Natural killer cell treated with Interleukin-12 subunit alpha and Interleukin-12 subunit beta and Interleukin-15 and Interleukin-18, amount 100 ng/mL, for 72 hours (primary cell): ENCODE measurements around the gene RBBP7. TPM values are rescaled to one million over a fixed set of nuclear protein-coding genes. Genes with fewer than 3 reads are reported as not detected.

Experiments used
- ATAC-seq, 2 donors: fragments of 150-1000 bp; cut with Tn5 transposase in 1 of 2; sonication (Bioruptor Pico), chemical (Tn5 transposase) in 1 of 2; 2 replicates each; pipeline ENCODE4 v1.10.0; 2021
- DNase-seq: peaks from one replicate; pipeline ENCODE4 v3.0.0; 2022; ENCODE audit warnings: low spot score
- H3K27ac Mint-ChIP-seq, 2 donors: 1 replicate in 1 of 2; 2 replicates in 1 of 2; pipeline ENCODE4 v1.8.0; 2022; ENCODE audit warnings: mixed read lengths in 2 of 2, mild to moderate bottlenecking in 1 of 2, moderate library complexity in 1 of 2
- H3K27me3 Mint-ChIP-seq, 2 donors: 1 replicate in 1 of 2; 2 replicates in 1 of 2; pipeline ENCODE4 v1.8.0; 2022; ENCODE audit warnings: mixed read lengths in 2 of 2
- H3K36me3 Mint-ChIP-seq: one replicate; pipeline ENCODE4 v1.8.0; 2022; ENCODE audit warnings: mixed read lengths
- H3K4me1 Mint-ChIP-seq, 2 donors: 1 replicate in 1 of 2; 2 replicates in 1 of 2; pipeline ENCODE4 v1.8.0; 2022; ENCODE audit warnings: low read depth in 2 of 2, mixed read lengths in 2 of 2, mild to moderate bottlenecking in 1 of 2
- H3K4me3 Mint-ChIP-seq: one replicate; pipeline ENCODE4 v1.8.0; 2022; ENCODE audit warnings: mixed read lengths
- H3K9me3 Mint-ChIP-seq: 2 replicates; pipeline ENCODE4 v1.8.0; 2022; ENCODE audit warnings: mixed read lengths
- total RNA-seq, 2 donors: library from RNA; stranded (reverse); gene quantifications; one replicate each; pipeline ENCODE4 v1.2.3, GENCODE V29; 2022

Gene RBBP7
- total RNA-seq, 2 donors from 2014 or later = 131 to 157 TPM

DNA sequence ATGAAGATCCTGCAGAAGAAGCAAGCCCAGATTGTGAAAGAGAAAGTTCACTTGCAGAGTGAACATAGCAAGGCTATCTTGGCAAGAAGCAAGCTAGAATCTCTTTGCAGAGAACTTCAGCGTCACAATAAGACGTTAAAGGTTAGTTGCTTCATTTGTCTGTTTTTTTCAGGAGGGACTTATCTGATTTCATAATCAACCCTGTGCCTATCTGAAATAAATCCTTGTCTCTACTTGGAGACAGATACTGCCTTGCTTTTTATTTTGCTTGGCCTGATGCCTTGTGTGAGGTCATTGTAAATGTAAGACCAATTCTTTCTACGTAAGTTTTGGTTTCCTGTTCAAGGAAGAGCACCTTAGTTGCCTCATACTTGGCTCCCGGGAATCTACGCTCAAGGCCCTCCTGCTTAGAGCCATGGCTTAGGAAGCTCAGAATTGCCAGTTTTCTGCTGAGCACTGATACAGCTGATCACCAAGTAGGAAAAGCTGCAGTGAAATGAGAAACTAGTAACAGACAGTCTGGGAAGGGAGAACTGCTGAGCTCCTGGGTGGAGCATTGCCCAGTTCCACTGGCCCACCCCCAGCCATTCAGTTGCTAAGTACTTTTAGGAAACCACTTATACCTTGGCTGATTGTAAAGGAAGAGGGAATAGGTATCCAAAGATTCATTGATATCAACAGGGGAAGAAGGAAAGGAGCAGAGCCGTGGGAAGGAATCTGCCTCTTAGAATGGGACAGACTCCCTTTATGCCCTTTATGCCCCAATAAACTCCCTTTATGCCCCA is 41.8 kb downstream of the RBBP7 start:
- Mint-ChIP-seq H3K9me3 (no peaks in the 10 kb centered on the region), H3K27ac (peak overlapping the region in 1 of 2 donors; percentile 27), H3K4me1 (peaks cover 6 to 8% of the 10 kb centered on the region in 2 donors), H3K4me3 (no peak overlapping the region), H3K27me3 (no peaks in the 10 kb centered on the region), H3K36me3 (peaks cover 4% of the 10 kb centered on the region)
- ATAC-seq (no peak), DNase-seq (no peak)

DNA sequence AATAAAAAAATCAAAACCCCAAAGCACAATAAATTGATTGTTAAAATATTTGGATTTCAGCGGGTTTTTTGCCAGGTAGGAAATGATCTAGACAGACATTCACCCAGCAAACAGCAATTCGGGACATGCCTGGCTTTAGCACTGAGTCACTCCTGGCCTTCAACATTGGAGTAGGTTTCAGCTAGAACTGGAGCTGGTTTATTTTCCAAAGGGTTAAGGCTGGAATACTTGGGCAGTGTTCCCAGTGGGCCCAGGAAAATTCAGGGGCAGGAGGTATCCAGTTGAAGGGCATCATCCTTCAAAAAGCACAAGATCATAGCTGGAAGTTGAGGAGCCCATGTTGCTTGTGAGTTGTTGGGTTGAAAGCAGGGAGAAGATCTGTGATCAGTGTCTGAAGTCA is 42.9 kb downstream of the RBBP7 start:
- no peak for DNase-seq
- H3K36me3 Mint-ChIP-seq = peaks cover under 1% of the 10 kb centered on the region
- H3K27me3 Mint-ChIP-seq = no peaks in the 10 kb centered on the region
- H3K4me1 Mint-ChIP-seq = peaks cover 8 to 10% of the 10 kb centered on the region in 2 donors
- H3K27ac Mint-ChIP-seq = no peak overlapping the region
- no peak overlapping the region for H3K4me3 Mint-ChIP-seq
- ATAC-seq = no peak
- no peaks in the 10 kb centered on the region for H3K9me3 Mint-ChIP-seq

DNA sequence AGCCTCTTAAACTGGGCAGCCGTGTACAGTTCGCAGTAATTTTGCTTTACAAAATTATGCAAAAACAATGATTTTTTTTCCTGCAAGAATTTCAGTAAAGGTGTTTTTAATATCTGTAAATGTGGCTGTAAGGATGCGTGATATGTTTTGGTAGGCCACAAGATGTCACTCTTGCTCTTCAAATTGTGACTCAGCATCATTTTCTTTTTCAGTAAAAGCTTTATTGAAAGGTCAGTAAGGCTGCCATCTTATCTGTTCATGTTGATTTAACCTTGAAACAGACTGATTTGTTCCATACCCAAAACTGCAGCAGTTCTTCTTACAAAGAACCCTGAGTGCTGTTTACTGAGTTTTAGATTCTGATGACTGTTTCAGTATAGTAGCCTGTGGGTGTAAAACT is 44.0 kb downstream of the RBBP7 start:
- H3K27me3 Mint-ChIP-seq = no peaks in the 10 kb centered on the region
- H3K4me1 Mint-ChIP-seq = peaks cover 10% of the 10 kb centered on the region in 2 donors
- no peak for ATAC-seq
- no peaks in the 10 kb centered on the region for H3K9me3 Mint-ChIP-seq
- no peak for DNase-seq
- no peak overlapping the region for H3K4me3 Mint-ChIP-seq
- no peak overlapping the region for H3K27ac Mint-ChIP-seq
- H3K36me3 Mint-ChIP-seq = no peaks in the 10 kb centered on the region

DNA sequence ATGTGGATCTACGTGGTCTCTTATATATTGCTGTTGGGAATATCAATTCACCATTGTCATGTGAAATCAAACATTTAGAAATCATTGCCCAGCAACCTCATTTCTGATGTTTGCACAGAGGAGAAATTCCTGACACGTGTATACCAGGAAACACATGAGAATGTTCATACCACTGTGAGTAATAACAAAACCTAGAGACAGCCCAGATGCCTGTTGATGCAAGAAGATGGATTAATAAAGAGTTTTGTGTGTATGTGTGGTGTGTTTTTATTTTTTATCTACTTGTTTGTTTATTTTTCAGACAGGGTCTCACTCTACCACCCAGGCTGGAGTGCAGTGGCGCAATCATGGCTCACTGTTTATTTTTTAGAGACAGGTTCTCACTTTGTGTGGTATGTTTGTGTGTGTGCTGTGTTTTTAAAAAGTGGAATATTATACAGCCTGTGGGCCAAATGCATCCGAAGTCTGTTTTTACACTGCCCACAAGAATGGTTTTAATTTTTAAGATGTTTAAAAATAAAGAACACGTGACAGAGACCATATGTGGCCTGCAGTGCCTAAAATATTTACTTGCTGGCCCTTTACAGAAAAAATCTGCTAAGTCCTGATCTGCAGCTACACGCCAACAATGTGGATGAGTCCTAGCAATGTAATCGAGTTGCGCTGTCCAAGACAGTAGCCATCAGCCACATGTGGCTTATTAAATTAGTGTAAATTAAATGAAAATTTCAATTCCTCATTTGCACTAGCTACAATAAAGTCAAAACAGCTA is 44.7 kb downstream of the RBBP7 start:
- no peaks in the 10 kb centered on the region for H3K27me3 Mint-ChIP-seq
- peak overlapping the region; percentile 20 to 25 for H3K27ac Mint-ChIP-seq
- H3K4me3 Mint-ChIP-seq = no peak overlapping the region
- no peak for DNase-seq
- ATAC-seq = peak in 1 of 2 donors; percentile 52
- H3K36me3 Mint-ChIP-seq = no peaks in the 10 kb centered on the region
- H3K4me1 Mint-ChIP-seq = peaks cover 10% of the 10 kb centered on the region in 2 donors
- H3K9me3 Mint-ChIP-seq = no peaks in the 10 kb centered on the region

DNA sequence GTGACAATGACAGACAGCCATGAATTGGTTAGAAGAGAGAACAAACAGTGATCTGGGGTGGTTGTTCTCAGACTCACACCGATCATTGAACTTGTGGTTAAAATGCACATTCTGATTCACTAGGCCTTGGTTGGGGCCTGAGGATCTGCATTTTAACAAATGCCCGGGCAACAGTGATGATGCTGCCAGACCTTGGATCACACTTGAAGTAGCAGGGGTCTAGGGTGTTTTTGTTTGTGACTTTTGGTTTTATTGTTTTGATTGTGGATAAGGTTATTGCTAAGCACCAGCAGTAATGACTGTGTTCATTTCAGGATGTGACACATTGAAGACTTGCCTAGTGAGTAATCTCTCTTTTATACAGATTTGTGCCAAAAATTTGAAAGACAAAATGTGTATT is 47.4 kb downstream of the RBBP7 start:
- DNase-seq = no peak

DNA sequence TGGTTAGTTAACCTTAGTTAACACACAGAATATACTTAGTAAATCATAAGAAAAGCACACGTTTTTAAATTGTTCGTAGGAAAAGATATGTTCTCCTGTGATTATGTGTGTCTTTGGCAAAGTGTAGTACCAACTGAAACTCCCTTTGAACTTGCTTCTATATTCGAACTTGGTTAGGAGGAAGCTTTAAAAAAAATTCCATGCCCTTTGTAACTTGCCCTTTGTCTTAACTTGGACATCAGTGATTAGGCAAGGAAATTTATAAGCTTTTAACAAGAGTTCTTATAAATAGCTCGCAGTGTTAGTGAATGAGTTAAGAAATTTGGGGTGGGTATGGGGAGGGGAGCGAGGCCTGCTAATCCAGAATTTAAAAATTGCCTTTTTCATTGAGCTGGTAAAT is 50.5 kb downstream of the RBBP7 start:
- H3K4me1 Mint-ChIP-seq = peaks cover 4 to 12% of the 10 kb centered on the region in 2 donors

More for the DNA sequence above, 47.4 kb downstream of the RBBP7 start:
- H3K27me3 Mint-ChIP-seq = no peaks in the 10 kb centered on the region
- H3K4me3 Mint-ChIP-seq = no peak overlapping the region
- peaks cover 10 to 12% of the 10 kb centered on the region in 2 donors for H3K4me1 Mint-ChIP-seq
- H3K9me3 Mint-ChIP-seq = no peaks in the 10 kb centered on the region
- H3K27ac Mint-ChIP-seq = peak overlapping the region in 1 of 2 donors; percentile 29
- H3K36me3 Mint-ChIP-seq = no peaks in the 10 kb centered on the region
- ATAC-seq = peak; percentile 50 to 82

DNA sequence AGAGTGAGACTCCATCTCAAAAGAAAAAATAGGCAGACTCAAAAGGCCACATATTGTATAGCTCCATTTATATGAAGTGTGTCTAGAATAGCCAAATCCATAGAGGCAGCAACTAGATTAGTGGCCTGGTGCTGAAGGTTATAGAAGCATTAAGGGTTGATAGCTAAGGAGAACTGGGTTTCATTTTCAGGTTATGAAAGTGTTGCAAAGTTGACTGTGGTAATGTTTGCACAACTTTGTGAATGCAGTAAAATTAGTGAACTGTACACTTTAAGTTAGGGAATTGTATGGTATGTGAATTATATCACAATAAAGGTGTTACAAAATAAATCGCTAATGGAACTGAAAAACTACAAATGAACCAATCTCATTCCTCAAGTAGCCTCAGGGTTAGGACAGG is 55.6 kb downstream of the RBBP7 start:
- no peak overlapping the region for H3K4me3 Mint-ChIP-seq
- H3K27me3 Mint-ChIP-seq = no peaks in the 10 kb centered on the region
- H3K27ac Mint-ChIP-seq = no peak overlapping the region
- no peak for DNase-seq
- peaks cover 0 to 11% of the 10 kb centered on the region in 2 donors for H3K4me1 Mint-ChIP-seq
- no peak for ATAC-seq
- H3K36me3 Mint-ChIP-seq = no peaks in the 10 kb centered on the region
- H3K9me3 Mint-ChIP-seq = no peaks in the 10 kb centered on the region

More for the DNA sequence above, 50.5 kb downstream of the RBBP7 start:
- Mint-ChIP-seq H3K4me3 (no peak overlapping the region), H3K9me3 (no peaks in the 10 kb centered on the region), H3K27me3 (no peaks in the 10 kb centered on the region), H3K27ac (no peak overlapping the region), H3K36me3 (no peaks in the 10 kb centered on the region)
- no peak for ATAC-seq
- no peak for DNase-seq

DNA sequence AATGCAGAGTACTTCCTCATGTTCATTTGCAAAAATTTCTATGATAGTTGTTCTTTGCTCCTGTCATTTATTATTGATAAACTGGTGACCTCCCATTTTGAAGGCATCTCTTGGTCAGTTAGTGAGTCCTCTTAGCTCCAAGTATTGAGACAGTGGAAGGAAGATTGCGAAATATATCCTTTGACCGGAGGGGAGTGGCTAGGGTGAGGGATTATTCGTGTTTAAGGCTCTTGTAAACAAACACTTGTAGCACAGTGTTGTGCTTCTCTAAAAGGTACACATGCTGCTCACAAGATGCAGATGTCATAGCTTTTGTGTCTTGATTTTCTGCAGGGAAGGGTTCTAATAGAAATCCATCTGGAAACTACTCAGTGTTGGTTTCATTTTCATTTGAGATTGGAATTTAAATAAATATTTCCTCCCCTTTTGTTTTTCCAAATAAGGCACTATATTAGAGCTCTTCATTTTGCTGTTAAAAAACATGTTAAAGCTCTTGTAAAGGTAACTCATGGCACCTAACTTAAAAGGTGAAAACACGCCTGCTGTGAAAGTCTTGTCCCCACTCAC is 62.1 kb downstream of the RBBP7 start:
- Mint-ChIP-seq H3K4me1 (peaks cover 0 to 10% of the 10 kb centered on the region in 2 donors), H3K4me3 (no peak overlapping the region), H3K9me3 (no peaks in the 10 kb centered on the region), H3K27me3 (no peaks in the 10 kb centered on the region), H3K27ac (peak overlapping the region in 1 of 2 donors; percentile 57), H3K36me3 (no peaks in the 10 kb centered on the region)
- no peak for DNase-seq
- ATAC-seq = no peak

DNA sequence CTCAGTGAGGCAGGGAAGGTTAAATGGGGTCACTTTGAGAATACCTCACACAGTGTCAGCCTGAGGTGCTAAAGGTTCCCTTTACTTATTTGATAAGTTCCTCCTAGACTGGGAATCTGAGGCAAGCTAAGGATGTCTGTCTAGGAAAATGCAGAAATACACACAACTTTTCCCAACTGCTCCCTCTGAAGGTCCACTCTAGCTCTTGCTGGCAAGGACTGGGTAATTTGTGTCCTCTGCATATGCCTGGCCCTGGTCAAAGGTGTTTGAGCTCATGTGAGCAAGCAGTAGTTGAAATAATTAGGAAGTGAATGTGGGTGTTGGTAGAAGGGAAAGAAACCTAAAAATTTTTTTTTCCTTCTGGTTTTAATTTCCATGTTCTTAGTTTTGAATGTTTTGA is 62.6 kb downstream of the RBBP7 start:
- Mint-ChIP-seq H3K4me1 (peaks cover 0 to 10% of the 10 kb centered on the region in 2 donors), H3K27ac (peak overlapping the region in 1 of 2 donors; percentile 57), H3K9me3 (no peaks in the 10 kb centered on the region), H3K4me3 (no peak overlapping the region), H3K36me3 (no peaks in the 10 kb centered on the region), H3K27me3 (no peaks in the 10 kb centered on the region)
- ATAC-seq (no peak), DNase-seq (no peak)

DNA sequence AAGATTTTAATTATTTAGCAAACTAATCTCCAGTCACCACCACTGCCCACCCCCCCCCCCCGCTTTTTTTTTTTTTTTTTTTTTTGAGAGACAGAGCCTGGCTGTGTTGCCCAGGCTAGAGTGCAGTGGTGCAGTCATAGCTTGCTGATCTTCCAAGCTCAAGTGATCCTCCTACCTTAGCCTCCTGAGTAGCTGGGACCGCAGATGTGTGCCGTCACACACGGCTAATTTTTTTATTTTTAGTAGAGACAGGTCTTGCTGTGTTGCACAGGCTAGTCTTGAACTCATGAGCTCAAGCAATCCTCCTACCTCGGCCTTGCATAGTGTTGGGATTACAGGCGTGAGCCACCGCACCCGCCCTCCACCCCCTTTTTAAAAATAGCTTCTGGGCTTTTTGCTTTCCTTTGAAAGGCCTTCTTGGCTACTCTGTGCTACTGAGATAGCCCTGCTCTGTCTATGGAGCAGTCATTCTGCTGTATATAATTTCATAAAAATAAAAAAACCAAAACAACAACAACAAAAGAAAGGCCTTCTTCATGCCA is 65.2 kb downstream of the RBBP7 start:
- DNase-seq = no peak
- H3K4me3 Mint-ChIP-seq = no peak overlapping the region
- no peak for ATAC-seq
- no peaks in the 10 kb centered on the region for H3K9me3 Mint-ChIP-seq
- no peak overlapping the region for H3K27ac Mint-ChIP-seq
- peaks cover 0 to 8% of the 10 kb centered on the region in 2 donors for H3K4me1 Mint-ChIP-seq
- no peaks in the 10 kb centered on the region for H3K36me3 Mint-ChIP-seq
- no peaks in the 10 kb centered on the region for H3K27me3 Mint-ChIP-seq

DNA sequence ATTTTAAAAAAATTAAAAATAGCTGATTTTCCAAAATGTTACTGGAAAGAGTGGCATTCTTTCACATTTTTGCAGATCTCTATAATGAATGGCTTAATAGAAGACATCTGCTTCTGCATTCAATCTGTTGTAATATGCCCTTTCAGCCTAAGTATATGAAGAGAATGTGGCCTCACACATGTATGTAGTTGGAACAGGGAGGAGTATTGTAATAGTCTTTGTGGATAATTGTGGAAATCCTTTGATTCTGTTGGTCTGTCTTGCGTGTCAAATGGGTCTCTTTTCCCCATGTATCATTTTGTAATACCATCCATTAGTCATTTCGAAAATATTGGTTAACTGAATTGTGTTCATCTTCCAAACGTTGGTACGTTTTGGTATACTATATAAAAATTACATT is 72.3 kb downstream of the RBBP7 start:
- no peak for ATAC-seq
- DNase-seq = no peak

DNA sequence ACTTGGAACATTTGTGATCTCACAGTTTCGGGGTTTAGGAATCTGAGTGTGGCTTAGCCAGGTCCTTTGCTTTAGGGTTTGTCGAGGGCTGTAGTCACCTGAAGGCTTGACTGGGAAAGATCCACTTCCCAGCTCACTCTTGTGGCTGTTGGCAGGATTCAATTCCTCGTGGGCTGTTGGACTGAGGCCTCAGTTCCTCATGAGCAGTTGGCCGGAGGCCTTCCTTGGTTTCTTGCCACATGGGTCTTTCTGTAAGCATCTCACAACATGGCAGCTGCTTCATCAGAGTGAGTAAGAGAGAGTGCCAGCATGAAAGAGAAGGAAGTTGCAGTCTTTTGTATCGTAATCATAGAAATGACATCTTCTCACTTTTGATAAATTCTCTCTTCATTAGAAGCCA is 72.8 kb downstream of the RBBP7 start:
- Mint-ChIP-seq H3K36me3 (no peaks in the 10 kb centered on the region), H3K4me3 (no peak overlapping the region), H3K27me3 (no peaks in the 10 kb centered on the region), H3K9me3 (no peaks in the 10 kb centered on the region), H3K4me1 (peaks cover 0 to 3% of the 10 kb centered on the region in 2 donors), H3K27ac (no peak overlapping the region)
- ATAC-seq (no peak), DNase-seq (no peak)

More for the DNA sequence above, 72.3 kb downstream of the RBBP7 start:
- H3K27me3 Mint-ChIP-seq = no peaks in the 10 kb centered on the region
- H3K4me1 Mint-ChIP-seq = peaks cover 0 to 3% of the 10 kb centered on the region in 2 donors
- no peak overlapping the region for H3K27ac Mint-ChIP-seq
- no peak overlapping the region for H3K4me3 Mint-ChIP-seq
- H3K9me3 Mint-ChIP-seq = no peaks in the 10 kb centered on the region
- no peaks in the 10 kb centered on the region for H3K36me3 Mint-ChIP-seq

DNA sequence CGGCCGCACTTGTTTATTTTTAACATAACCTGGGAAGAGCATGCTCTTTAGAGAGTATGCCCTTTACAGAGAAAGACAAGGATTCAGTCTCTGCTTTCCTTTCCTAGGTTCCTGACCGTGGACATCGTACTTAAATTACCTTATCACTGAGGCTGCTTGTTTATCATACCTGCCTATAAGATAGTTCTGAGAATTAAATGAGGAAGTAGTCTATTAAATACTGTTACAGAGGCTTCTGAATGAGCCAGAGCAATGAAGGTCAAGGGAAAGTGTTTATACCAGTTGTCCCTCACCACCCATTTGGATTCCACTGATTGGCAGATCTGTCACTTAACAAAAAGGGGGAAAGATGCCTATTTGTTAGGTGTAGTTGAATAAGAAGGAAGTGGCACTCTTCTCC is 73.9 kb downstream of the RBBP7 start:
- no peak for ATAC-seq
- Mint-ChIP-seq H3K27ac (no peak overlapping the region), H3K4me1 (peaks cover 0 to 3% of the 10 kb centered on the region in 2 donors), H3K27me3 (no peaks in the 10 kb centered on the region), H3K4me3 (no peak overlapping the region), H3K36me3 (no peaks in the 10 kb centered on the region), H3K9me3 (no peaks in the 10 kb centered on the region)
- no peak for DNase-seq
